HG02798 (cell line): ENCODE measurements around the gene MDM1.
A peak's percentile ranks its signal among the peaks of the same experiment; 100 is the strongest.

ENCODE experiments used
- ATAC-seq: cut with Tn5 transposase; IDR thresholded peaks from one replicate; pipeline ENCODE4 v1.9.1; 2021; ENCODE audit warnings: mild to moderate bottlenecking; ENCODE audit not compliant: unreplicated experiment, poor library complexity

MDM1 gene

GRCh38 chr12:68325966-68326365, 6.2 kb downstream of the MDM1 start:
- ATAC-seq: no peak

- ATAC-seq: no peak
These were observed 7.6 kb downstream of the MDM1 start for GRCh38 chr12:68324531-68324930.

- ATAC-seq: no peak
These were observed 11.0 kb downstream of the MDM1 start for GRCh38 chr12:68321140-68321539.

GRCh38 chr12:68319988-68320623, 12.1 kb downstream of the MDM1 start:
- ATAC-seq: no peak

GRCh38 chr12:68317047-68317667, 15.0 kb downstream of the MDM1 start:
- ATAC-seq: no peak

GRCh38 chr12:68310370-68310769, 21.8 kb downstream of the MDM1 start:
- no peak for ATAC-seq

GRCh38 chr12:68306564-68306963, 25.6 kb downstream of the MDM1 start:
- no peak for ATAC-seq

GRCh38 chr12:68305278-68305677, 26.9 kb downstream of the MDM1 start:
- ATAC-seq: no peak

- no peak for ATAC-seq
These were observed 27.5 kb downstream of the MDM1 start for GRCh38 chr12:68304626-68305025.

GRCh38 chr12:68303850-68304249, 28.3 kb downstream of the MDM1 start:
- no peak for ATAC-seq

- no peak for ATAC-seq
These were observed 34.2 kb downstream of the MDM1 start for GRCh38 chr12:68297929-68298328.

GRCh38 chr12:68294251-68294650, 37.9 kb downstream of the MDM1 start:
- no peak for ATAC-seq

GRCh38 chr12:68293347-68293746, 38.8 kb downstream of the MDM1 start:
- ATAC-seq: no peak

GRCh38 chr12:68292151-68292943, 39.8 kb downstream of the MDM1 start:
- no peak for ATAC-seq

GRCh38 chr12:68291396-68292036, 40.6 kb downstream of the MDM1 start:
- no peak for ATAC-seq

- peak; percentile 99 for ATAC-seq
These were observed 42.0 kb downstream of the MDM1 start for GRCh38 chr12:68290126-68290525.

- no peak for ATAC-seq
These were observed 45.1 kb downstream of the MDM1 start for GRCh38 chr12:68287106-68287505.

GRCh38 chr12:68286396-68286795, 45.8 kb downstream of the MDM1 start:
- no peak for ATAC-seq

GRCh38 chr12:68285541-68285940, 46.6 kb downstream of the MDM1 start:
- no peak for ATAC-seq

- ATAC-seq: no peak
These were observed 50.7 kb downstream of the MDM1 start for GRCh38 chr12:68281322-68282077.
